ENCODE measurements around the gene R3HDM2.
"Not testable (repeated sequence)": the region's sequence is repeated elsewhere in the genome, so short reads cannot be mapped to it uniquely, and the experiment has no call there.

The R3HDM2 gene

DNA sequence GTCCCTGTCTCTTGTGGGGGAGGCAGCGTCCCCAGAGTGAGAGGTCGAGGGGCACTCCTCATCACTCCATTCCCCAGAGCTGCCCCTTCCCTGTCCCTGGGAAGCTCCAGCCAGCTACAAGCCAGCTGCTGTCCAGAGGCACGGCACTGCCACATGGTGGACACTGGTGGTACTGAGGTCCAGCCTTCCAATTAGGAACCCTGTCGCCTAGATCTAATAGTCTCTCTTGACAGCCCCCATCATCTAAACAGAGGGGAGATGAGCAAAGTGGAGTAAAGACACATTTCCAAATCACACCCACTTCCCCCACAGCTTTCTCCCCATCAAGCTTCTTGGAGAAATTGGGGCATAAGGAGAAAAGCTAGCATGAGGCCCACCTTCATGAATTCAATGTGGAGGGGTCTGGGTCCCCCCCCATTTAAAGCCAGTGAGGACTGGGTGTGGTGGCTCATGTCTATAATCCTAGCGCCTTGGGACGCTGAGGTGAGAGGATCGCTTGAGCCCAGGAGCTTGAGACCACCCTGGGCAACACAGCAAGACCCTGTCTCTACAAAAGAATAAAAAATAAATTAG, 22.2 kb upstream of the R3HDM2 start:
- peak; percentile 47 for DNase-seq (ENCODE audit: low spot score)

DNA sequence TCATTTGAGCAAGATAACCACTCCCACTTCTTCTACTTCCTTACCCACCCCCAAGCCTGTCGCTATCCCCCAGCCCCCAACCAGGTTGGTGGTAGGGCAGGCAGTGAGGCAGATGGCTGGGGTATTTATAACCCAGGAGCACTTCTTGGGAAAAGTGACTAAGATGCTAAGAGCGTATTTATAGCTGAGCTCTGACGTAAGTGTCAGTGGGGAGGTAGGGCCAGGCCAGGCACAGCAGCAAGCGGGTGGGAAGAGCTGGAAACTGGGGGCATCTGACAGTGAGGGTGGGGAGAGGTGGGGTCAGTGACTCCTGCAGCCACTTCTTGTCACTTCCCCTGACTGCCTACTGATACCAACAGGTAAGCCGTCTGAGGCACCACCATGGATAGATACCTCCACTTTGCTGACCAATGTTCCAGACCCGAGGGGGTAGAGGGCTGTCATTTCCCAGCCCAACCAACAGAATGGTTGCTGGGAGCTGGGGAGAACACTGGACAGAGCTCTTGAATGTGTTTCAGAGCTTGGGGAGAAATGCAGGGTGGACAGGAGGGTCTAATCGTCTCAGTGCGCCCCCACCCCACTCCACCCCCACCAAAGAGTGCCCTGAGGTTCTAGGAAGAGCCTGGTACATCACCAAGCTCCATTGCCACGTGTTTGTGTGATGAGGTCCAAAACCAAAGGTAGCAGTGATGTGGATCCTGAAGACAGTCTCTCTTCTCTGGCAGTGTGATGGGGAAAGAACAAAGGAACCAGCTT, 21.5 kb upstream of the R3HDM2 start:
- no peak for DNase-seq (ENCODE audit: low spot score)

DNA sequence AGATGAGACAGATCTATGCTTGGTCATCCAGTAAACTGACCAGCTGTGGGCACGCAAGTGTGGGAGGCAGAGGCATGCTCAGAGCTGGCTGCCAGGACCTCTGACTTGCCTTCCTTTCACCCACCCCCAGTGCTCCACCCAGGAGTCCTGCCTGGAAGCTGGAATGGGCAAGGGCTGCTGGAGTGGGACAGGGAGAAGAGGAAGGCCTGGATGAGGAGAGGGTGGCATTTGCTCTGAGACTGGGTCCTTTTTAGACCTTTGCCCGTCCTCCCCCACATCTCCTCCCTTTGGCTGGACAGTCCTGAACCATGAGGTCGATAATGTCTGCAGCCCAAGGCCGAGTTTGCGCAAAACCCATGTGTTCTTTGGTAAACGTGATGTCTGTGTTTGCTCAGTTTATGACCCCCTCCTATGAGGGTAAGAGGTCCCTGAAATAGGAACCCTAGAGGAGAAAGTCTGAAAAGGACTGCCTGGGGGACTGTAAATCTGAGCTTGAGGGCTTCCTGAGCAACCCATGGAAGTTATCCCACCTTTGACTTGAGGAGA, 20.5 kb upstream of the R3HDM2 start:
- no peak for DNase-seq (ENCODE audit: low spot score)

DNA sequence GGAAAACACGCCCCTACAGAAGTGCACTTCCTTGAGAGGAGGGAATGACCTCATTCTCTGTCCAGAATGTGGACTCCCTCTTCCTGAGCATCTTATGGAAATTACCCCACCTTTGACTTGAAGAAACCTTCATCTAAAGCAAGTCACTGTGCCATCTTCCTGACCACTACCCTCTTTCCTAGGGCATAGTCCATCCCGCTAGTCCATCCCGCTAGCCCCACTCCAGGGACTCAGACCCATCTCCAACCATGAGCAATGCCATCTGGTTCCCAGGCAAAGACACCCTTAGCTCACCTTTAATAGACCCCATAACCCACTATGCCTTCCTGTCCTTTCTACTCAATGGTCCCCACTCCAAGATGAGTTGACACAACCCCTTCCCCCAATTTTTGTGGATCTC, 19.2 kb upstream of the R3HDM2 start:
- no peak for DNase-seq (ENCODE audit: low spot score)

DNA sequence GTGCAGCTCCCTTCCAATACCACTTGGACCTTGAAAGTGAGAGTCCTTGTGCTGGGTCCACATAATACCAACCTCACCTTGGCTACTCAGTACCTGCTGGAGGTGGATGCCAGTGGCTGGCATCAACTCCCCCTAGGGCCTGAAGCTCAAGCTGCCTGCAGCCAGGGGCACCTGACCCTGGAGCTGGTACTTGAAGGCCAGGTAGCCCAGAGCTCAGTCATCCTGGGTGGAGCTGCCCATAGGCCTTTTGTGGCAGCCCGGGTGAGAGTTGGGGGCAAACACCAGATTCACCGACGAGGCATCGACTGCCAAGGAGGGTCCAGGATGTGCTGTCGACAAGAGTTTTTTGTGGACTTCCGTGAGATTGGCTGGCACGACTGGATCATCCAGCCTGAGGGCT, 18.5 kb upstream of the R3HDM2 start:
- no peak for DNase-seq (ENCODE audit: low spot score)

DNA sequence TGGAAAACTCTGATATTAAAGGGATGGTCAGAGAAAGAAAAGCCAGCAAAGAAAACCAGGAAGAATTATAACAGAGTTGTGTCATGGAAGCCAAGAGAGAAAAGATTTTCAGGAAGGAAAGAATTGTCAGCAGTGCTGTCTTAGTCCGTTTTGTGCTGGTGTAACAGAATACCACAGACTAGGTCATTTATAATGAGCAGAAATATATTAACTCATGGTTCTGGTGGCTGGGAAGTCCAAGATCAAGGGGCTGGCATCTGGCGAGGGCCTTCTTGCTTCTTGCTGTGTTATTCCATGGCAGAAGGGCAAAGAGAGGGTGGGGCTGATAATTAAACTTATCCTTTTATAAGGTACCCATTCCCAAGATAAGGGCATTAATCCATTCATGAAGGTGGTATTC, 17.8 kb upstream of the R3HDM2 start:
- DNase-seq (ENCODE audit: low spot score): no peak

DNA sequence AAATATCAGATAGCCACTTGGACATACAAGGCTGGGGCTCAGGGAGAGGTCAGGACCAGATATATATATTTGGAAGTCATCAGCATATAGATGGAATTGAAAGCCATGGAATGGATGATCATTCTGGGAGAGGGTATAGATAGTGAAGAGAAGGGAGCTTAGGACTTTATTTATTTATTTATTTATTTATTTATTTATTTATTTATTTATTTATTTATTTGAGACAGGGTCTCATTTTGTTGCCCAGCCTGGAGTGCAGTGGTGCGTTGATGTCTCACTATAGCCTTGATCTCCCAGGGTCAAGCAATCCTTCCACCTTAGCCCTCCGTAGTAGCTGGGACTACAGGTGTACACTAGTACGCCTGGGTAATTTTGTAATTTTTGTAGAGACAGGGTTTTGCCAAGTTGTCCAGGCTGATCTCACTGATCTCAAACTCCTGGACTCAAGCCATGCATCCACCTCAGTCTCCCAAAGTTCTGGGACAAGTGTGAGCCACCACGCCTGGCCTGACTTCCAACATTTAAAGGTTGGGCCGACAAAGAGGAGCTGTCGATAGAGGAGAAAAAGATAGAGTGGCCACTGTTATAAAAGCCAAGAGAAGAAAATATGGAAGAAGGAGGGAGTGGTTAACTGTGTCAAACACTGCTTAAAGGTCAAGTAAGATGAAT, 15.6 kb upstream of the R3HDM2 start:
- no peak for DNase-seq (ENCODE audit: low spot score)

DNA sequence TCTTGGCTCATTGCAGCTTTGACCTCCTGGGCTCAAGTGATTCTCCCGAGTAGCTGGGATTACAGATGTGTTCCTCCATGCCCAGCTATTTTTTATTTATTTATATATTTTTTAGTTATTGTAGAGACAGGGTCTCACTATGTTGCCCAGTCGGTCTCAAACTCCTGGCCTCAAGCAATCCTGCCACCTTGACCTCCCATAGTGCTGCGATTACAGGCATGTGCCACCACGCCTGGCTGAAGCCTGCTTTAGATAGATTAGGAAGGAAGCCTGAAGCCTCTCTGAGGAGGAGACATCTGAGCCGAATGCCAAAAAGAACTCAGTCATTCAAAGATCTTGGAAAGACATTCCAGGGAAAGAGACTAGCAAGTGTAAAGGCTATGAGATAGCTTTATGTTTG, 13.9 kb upstream of the R3HDM2 start:
- DNase-seq (ENCODE audit: low spot score): no peak

DNA sequence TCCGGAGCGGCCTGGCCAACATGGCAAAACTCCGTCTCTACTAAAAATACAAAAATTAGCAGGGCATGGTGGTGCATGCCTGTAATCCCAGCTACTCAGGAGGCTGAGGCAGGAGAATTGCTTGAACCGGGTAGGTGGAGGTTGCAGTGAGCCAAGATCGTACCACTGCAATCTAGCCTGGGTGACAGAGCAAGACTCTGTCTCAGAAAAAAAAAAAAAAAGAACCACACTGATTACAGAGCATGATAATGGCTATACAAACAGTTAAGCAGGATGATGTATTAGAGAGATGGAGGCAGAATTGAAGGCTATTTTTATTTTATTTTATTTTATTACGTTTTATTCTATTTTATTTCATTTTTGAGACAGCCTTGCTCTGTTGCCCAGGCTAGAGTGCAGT, 13.5 kb upstream of the R3HDM2 start:
- DNase-seq (ENCODE audit: low spot score): not testable (repeated sequence)

DNA sequence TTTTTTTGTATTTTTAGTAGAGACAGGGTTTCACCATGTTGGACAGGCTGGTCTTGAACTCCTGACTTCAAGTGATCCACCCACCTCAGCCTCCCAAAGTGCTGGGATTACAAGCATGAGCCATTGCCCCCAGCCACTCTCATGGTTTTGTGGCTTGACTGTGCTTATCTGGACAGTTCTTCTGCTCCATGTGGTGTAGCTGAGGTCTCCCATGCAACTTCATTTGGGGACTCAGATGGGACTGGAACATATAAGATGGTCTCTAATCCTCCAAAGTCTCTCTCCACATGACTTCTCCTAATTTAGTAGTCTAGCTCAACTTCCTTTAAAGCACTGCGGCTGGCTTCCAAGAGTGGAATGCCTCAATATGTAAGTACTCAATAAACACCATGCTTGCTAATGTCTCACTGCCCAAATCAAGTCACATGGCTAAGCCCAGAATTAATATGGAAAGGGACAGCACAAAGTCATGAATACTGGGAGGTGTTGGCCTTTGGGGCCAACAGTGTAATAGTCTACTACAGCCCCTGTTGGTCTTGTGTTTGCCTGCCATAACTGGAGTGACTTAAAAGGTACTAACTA, 11.1 kb upstream of the R3HDM2 start:
- no peak for DNase-seq (ENCODE audit: low spot score)

DNA sequence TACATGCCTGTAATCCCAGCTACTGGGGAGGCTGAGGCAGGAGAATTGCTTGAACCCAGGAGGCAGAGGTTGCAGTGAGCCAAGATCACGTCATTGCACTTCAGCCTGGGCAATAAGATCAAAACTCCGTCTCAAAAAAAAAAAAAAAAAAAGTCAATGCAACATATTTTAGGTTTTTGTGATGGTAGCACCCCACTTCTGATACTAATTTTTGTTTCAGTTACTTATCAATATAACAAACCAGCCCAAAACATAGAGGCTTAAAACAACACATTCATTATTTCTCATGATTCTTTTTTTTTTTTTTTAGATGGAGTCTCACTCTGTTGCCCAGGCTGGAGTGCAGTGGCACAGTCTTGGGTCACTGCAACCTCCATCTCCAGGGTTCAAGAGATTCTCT, 10.6 kb upstream of the R3HDM2 start:
- not testable (repeated sequence) for DNase-seq (ENCODE audit: low spot score)

DNA sequence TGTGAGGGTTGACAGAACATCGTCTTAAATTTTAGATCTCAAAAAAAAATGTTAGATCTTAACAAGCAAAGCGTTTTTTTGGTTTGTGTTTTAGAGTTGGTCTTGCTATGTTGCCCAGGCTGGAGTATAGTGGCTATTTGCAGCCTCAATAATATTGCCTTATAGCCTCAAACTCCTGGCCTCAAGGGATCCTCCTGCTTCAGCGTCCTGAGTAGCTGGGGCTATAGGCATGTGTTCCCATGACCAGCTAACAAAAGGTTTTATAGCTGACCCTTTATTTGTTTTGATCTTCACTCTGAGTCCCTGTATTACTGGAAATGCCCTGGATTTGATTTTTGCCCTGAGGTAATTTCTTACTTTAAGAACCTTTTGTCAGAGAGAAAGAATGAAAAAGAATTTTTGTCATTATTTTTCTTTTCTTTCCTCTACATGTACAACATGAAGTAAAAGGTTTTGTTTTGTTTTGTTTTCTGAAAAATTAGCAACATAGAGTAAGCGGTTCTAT, 9.0 kb upstream of the R3HDM2 start:
- DNase-seq (ENCODE audit: low spot score): no peak

DNA sequence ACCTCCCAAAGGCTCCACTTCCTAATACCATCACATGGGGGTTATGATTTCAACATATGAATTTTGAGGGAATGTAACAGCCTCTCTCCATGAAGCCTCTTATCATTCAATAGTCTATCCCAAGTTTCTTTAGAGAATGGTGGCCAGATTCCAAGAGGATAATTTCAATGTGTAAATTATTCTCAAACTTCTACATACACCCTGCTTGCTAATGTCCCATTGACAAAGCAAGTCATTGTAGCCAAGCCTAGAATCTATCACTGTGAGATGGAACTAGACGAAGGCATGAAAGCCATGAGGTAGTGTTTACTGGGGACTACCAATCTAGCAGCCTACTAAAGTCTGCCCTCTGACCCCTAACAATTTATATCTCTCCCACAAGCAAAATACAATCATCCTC, 7.6 kb upstream of the R3HDM2 start:
- DNase-seq (ENCODE audit: low spot score): no peak

DNA sequence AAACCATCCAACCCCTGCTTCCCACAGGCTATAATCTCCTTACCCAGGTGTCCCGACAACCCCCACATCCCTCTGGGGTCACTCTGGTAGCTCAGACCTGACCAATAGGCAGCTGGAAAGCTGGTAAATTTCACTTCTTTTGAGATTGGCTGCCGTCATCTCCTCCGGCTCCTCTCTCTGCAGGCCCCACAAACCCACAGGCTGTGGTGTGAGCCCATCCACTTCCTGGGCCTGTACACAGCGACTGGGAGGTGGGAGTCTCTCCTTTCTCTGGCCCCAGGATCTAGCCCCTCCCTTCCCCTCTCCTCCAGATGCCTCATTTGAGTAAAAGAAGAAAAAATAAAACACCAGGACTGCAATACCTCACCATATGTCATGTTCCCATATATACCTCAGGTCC, 4.5 kb upstream of the R3HDM2 start:
- no peak for DNase-seq (ENCODE audit: low spot score)

DNA sequence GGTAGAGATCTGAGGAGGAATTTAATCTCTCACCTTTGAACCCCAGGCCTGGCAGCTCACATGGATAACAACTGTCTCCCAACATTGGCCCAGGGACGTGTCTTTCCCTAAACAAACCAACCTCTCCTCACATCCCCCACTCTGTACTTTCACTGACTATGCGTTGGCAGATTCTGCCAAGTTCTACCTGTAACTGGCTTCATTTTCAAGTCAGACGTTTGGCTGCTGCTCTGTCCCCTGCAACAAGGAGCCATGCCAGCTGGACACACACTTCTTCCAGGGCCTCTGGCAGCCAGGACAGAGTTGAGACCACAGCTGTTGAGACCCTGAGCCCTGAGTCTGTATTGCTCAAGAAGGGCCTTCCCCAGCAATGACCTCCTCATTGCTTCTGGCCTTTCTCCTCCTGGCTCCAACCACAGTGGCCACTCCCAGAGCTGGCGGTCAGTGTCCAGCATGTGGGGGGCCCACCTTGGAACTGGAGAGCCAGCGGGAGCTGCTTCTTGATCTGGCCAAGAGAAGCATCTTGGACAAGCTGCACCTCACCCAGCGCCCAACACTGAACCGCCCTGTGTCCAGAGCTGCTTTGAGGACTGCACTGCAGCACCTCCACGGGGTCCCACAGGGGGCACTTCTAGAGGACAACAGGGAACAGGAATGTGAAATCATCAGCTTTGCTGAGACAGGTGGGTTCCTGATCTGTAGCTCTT, 3.8 kb upstream of the R3HDM2 start, which contains the start of gene INHBC:
TSS of gene INHBC (plus strand) at position 268 of the 707 bp plus-strand sequence. CDS start at position 371, 103 bp downstream.
- no peak for DNase-seq (ENCODE audit: low spot score)

DNA sequence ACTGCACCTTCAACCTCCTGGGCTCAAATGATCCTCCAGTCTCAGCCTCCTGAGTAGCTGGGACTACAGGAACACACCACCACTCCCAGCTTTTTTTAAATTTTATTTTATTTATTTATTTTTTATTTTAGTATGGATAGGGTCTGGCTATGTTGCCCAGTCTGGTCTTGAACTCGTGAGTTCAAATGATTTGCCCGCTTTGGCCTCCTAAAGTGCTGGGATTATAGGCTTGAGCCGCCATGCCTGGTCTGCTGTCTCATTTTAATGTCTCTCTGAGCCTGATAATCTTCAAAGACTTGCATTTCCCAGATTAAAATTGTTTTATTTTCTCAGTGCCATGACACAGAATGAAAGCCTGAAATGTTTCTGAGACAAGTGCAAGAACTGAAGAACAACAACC, 2.5 kb upstream of the R3HDM2 start:
- DNase-seq (ENCODE audit: low spot score): no peak

DNA sequence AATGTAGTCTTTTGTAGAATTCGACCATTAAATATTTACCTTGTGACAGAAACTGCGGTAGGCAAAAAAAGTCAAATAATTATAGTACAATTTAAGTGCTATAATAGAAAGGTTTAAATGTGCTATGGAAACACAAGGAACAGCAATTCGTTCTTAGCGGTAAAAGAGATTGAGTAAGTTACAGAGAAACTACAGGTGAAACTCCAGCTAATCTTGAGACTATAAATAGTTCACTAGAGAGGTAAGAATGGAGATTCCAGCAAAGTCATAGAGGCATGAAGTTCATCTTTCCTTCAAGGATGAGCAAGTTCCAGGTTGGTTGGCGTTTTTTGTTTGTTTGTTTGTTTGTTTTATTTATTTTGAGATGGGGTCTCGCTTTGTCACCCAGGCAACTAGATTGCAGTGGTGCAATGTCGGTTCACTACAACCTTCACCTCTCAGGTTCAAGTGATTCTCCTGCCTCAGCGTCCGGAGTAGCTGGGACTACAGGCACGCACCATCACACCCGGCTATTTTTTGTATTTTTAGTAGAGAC, 878 bp upstream of the R3HDM2 start:
- DNase-seq (ENCODE audit: low spot score): no peak

DNA sequence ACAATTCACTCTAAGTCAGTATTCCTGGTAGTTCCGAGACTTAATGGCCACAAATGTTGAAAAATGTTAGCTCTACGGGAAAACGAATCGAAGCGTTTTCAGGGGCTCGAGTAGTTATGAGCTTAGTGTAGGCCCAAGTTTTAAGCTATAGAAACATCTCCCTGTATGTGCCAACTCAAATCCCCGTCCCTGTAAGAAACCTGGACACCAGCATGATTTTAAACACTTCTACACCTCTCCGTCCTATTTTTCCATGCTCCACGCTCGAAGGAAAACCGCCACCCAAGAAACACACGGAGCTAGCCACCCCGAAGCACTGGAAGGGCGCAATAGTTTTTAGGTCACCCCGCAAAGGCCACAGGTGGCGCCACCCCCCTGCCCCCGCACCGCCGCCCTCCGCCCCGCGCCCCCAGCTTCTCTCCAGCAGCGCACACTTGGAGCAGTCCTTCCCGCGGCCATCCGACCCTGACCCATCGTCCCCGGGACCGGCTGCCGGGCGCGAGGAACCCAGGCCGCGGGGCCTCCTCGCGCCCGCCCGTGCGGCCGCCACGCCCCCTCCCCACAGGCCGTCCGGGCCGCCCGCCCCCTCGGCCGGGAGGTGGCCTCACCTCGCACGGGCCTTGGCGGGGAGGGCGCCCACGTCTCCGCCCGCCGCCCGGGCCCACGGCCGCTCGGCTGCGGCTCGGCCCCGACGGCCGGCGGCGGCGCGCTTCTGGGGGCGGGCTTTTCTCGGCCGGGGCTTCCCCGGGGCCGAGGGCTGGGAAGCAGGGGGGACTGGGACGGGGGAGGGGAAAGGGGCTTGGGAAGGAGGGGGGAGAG, 522 bp downstream of the R3HDM2 start:
- peak; percentile 31 for DNase-seq (ENCODE audit: low spot score)

DNA sequence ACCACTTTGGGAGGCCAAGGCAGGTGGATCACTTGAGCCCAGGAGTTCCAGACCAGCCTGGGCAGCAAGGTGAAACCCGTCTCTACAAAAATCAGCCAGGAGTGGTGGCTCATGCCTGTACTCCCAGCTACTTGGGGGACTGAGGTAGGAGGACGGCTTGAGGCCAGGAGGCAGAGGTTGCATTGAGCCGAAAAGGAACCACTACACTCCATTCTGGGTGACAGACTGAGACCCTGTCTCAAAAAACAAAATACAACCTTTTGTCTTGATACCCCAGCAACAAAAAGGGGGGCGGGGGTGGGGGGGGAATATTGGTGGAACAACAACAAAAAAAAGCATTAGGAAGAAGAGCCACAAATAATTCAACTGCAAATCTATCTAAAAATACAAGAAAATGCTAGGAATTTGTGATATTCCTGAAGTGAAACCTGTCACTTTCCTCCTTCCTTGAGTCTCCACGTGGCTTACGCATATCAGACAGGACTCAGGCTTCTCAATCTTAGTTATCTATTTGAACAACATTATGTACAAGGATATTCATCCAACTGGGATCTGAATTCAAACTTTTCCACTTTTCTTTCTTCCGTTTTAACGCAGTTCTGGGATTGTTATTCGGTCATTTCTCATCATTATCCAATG, 1.3 kb downstream of the R3HDM2 start:
- DNase-seq (ENCODE audit: low spot score): no peak

DNA sequence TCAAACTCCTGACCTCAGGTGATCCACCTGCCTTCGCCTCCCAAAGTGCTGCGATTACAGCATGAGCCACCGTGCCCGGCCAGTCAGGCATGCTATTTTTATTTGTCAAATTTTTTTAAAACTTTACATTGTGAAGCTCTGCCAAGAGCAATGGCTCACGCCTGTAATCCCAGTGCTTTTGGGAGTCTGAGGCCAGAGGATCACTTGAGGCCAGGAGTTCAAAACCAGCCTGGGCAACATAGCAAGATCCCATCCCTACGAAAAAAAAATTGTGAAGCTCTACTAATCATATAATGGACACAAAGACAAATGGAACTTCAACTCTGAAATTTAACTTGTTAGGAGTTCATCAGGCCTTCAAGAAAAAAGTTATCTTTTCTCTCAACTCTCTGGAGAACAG, 1.9 kb downstream of the R3HDM2 start:
- DNase-seq (ENCODE audit: low spot score): no peak
